H1 (cell line): ENCODE measurements around the gene CHN2.

Experiments
- BACH1 ChIP-seq: IDR thresholded peaks from 2 replicates; pipeline ENCODE4 v1.6.1; 2012; ENCODE audit warnings: low read length, improper control_type of control experiment
- TF ChIP-seq, protein P1 (sequence below): IDR thresholded peaks from 2 replicates; pipeline ENCODE4 v1.6.1; 2012; ENCODE audit warnings: inconsistent platforms

- TF ChIP-seq BACH1 = no peak
- TF ChIP-seq, protein P1, sequence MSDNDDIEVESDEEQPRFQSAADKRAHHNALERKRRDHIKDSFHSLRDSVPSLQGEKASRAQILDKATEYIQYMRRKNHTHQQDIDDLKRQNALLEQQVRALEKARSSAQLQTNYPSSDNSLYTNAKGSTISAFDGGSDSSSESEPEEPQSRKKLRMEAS = no peak
Observed at GRCh38 chr7:29315122-29315891, 120.7 kb downstream of the CHN2 start.
